AG04450 (cell line): ENCODE results near the gene RBM38. TPM values are rescaled to one million over a fixed set of nuclear protein-coding genes. Genes with fewer than 3 reads are reported as not detected.

Source experiments
- CTCF ChIA-PET: fragments of 300-600, 350-600 bp; formaldehyde crosslinking; extraction: SDS; loops from one replicate; lab custom pipeline; 2022; ENCODE audit warnings: antibody characterized with exemption, inconsistent platforms; lab: Charles Lee
- POLR2A ChIA-PET: fragments of 350-600 bp; formaldehyde crosslinking; extraction: SDS; loops from one replicate; lab custom pipeline; 2021; ENCODE audit warnings: antibody characterized with exemption, inconsistent platforms; lab: Yijun Ruan, JAX
- DNase-seq: peaks from one replicate; pipeline ENCODE4 v3.0.0-alpha.2; 2011; ENCODE audit warnings: low read depth, low spot score
- H3K27ac ChIP-seq: one replicate; pipeline ENCODE4 v1.5.1; 2012; ENCODE audit warnings: low read depth, low read length, control low read depth
- H3K27me3 ChIP-seq: one replicate; pipeline ENCODE4 v1.6.0; 2012; ENCODE audit warnings: low read length; ENCODE audit not compliant: control insufficient read depth, insufficient read depth
- H3K4me3 ChIP-seq: 2 replicates; pipeline ENCODE4 v1.5.1; 2011; ENCODE audit warnings: mild to moderate bottlenecking, low read depth, low read length, control low read depth
- H3K9me3 ChIP-seq: 2 replicates; pipeline ENCODE4 v1.5.1; 2012; ENCODE audit warnings: low read length; ENCODE audit not compliant: control insufficient read depth, insufficient read depth
- polyA plus RNA-seq: library from polyadenylated mRNA; depleted of rRNA; stranded (reverse); fragments of >200 nt; gene quantifications from 2 replicates; pipeline ENCODE4 v1.2.3, GENCODE V29; 2011
- TF ChIP-seq, protein P1 (sequence below): IDR thresholded peaks from 2 replicates; pipeline ENCODE4 v1.5.1; 2011; ENCODE audit warnings: low read depth, low read length, control low read depth, inconsistent platforms

RBM38 gene
- polyA plus RNA-seq, 1 experiment, result 5.2 TPM

DNA sequence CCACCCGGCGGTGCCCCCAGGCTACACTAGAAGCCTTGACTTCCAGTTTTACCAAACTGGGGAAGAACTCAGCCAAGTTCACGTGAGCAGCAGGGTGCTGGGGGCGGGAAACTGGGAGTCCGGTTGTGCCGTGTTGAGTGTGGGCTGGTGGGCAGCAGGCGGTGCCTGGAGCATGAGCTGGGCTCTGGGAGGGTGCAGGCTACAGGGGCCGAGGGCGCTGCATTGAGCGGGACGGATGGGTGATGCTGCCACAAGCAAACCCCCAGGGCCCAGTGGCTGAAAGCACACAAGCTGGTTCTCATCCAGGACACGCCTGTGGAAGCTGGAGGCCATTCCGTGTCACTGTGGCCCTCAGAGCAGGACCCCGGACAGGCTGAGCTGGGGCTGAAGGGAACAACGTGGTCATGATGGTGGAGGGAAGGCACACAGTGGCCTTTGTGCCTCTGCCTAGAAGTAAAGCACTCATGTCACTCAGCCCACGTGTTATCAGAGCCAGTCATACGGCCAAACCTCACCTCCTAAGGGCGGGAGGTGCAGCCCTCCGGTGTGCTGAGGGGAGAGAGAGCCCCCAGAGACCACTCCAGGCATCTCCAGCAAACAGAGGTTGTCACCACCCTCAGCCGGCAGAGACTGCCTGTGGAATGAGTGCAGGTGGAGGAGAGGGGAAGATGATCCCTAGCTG is 29.5 kb downstream of the RBM38 start:
- Histone ChIP-seq H3K4me3 (no peak overlapping the region), H3K9me3 (no peaks in the 10 kb centered on the region), H3K27me3 (peaks cover 24% of the 10 kb centered on the region), H3K27ac (no peak overlapping the region)
- ChIA-PET POLR2A (interaction anchor here (0.6 kb wide), 1 partner anchor 124 kb away, joined by 3 read pairs; no protein-coding TSS in a partner anchor), CTCF (no interaction called here)
- no peak for DNase-seq
- TF ChIP-seq, protein P1, sequence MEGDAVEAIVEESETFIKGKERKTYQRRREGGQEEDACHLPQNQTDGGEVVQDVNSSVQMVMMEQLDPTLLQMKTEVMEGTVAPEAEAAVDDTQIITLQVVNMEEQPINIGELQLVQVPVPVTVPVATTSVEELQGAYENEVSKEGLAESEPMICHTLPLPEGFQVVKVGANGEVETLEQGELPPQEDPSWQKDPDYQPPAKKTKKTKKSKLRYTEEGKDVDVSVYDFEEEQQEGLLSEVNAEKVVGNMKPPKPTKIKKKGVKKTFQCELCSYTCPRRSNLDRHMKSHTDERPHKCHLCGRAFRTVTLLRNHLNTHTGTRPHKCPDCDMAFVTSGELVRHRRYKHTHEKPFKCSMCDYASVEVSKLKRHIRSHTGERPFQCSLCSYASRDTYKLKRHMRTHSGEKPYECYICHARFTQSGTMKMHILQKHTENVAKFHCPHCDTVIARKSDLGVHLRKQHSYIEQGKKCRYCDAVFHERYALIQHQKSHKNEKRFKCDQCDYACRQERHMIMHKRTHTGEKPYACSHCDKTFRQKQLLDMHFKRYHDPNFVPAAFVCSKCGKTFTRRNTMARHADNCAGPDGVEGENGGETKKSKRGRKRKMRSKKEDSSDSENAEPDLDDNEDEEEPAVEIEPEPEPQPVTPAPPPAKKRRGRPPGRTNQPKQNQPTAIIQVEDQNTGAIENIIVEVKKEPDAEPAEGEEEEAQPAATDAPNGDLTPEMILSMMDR, result no peak

DNA sequence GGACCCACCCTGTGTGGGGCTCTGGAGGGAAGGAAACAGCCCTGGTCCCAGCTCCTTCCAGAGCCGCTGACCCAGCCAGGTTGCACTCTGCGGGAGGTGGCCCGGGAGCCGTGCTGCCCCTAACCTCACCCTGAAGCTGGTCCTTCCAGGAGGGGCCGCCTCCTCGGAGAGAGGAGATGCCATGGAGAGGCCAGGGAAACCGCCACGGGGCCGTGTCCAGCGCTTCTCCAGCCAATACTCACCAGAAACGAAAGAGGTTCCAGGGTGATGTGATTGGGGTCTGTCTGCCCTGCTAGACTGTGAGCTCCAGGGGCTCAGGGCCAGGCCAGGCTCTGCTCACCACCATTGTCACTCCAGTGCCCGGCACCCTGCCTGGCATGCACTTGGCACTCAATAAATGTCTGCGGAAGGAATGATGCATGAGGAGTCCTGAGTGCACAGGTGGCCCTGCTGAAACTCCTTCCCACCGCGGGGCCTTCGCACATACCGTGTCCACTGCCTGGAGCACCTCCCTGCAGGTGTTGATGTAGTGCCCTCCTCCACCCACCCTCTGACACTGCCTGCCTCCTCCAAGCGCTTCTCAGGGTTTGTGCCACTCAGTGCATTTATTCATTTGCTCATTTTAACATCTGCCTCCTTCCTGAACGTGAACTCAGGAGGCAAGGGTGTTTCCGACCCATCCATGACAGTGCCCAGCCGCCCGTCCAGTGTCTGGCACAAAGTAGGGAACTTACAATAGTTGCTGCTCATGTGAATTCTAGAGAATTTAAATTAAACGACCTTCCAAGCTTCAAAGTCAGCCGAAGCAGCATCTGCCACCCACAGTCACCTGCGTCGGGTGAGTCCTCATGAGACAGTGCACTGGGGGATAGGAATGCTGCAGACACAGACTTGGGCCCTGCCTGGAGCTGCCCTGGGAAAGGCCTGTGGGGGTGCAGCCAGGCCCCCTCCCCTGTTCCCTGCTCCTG is 30.3 kb downstream of the RBM38 start:
- CTCF ChIA-PET, result no interaction called here
- POLR2A ChIA-PET, result interaction anchor here (0.6 kb wide), 1 partner anchor 124 kb away, joined by 3 read pairs; no protein-coding TSS in a partner anchor

DNA sequence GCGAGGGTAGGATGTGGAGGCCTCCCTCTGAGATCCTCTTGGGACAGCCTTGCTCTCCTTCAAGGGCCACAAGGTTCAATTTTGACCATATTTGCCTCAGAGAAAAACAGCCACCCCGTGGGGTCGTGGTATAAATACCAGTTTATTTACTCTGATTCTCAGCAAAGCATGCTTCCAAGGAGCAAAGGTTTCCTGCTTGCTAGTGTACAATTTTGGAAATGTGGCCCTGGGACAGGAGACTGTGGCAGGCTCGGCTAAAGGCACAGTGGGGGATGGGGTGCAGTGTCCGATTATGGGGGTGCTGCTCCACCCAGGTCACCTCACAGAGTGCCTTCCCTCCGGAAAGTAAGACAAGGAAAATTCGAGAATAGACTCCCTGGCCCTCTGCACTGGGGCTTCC is 31.1 kb downstream of the RBM38 start:
- TF ChIP-seq, protein P1, result no peak
- CTCF ChIA-PET, result no interaction called here
- DNase-seq, result no peak

More for the DNA sequence above, 30.3 kb downstream of the RBM38 start:
- Histone ChIP-seq H3K9me3 (no peaks in the 10 kb centered on the region), H3K27ac (no peak overlapping the region), H3K27me3 (peaks cover 24% of the 10 kb centered on the region), H3K4me3 (no peak overlapping the region)
- no peak for DNase-seq
- TF ChIP-seq, protein P1, result no peak

DNA sequence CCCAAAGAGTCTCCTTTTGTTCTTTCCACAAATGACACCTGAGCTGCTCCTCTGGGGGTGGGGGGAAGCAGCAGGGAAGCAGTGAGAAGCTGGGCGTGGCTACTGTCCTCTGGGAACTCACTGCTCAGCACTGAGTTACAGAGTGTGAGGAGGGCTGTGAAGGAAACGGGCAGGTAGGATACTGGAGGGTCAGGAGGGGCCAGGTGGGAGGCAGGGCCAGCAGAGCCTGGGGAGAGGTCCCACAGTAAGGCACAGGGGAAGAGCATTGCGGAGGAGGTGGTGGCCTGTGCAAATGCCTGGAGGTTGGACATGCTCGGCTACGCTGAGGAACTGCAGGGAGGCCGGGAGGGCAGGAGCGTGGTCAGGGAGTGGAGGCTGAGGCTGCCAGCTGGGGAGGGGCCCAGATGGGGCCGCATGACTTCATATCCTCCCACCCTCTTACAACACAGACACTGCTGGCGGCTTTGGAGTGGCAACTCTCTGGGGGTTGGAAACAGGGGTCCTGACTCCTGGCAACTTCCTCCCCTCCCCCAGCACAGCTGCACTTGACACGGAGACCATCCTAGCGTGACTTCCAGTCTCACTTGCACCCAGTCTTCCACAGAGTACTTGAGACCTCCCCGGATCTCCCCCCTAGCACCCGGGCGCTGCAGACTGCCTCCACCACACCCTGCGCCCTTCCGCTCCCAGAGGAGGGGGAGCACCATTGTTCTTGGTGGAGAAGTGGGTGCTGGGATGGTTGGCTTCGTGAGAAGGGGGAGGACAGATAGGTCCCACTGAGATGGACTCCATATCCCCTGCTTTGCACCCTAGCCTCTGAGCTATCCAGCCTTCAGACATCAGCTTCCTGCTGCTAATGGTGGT is 34.2 kb downstream of the RBM38 start:
- no peaks in the 10 kb centered on the region for H3K9me3 ChIP-seq
- H3K27ac ChIP-seq, result no peak overlapping the region
- TF ChIP-seq, protein P1, result no peak
- H3K27me3 ChIP-seq, result peaks cover 19% of the 10 kb centered on the region
- ChIA-PET POLR2A (no interaction called here), CTCF (no interaction called here)
- H3K4me3 ChIP-seq, result no peak overlapping the region
- no peak for DNase-seq

More for the DNA sequence above, 31.1 kb downstream of the RBM38 start:
- POLR2A ChIA-PET, result no interaction called here
- Histone ChIP-seq H3K4me3 (no peak overlapping the region), H3K9me3 (no peaks in the 10 kb centered on the region), H3K27me3 (peaks cover 24% of the 10 kb centered on the region), H3K27ac (no peak overlapping the region)
